OCI-LY1 (cell line): ENCODE measurements around the gene DRICH1.

Experiments used
- H2AFZ ChIP-seq: fragments of 200-600 bp; sonication (generic), shearing (Covaris generic); 2 replicates; pipeline ENCODE4 v1.6.0; 2014; ENCODE audit warnings: antibody characterized with exemption, mild to moderate bottlenecking, low read length
- H3F3A ChIP-seq: fragments of 200-600 bp; sonication (generic), shearing (Covaris generic); 2 replicates; pipeline ENCODE4 v1.6.0; 2014; ENCODE audit warnings: mild to moderate bottlenecking, antibody characterized with exemption, low read length, moderate library complexity; ENCODE audit not compliant: insufficient read depth
- H3K27ac ChIP-seq: fragments of 200-600 bp; sonication (generic); 2 replicates; pipeline ENCODE4 v1.5.1; 2014; ENCODE audit warnings: low read length, mixed run types, mild to moderate bottlenecking, low read depth; ENCODE audit not compliant: poor library complexity, severe bottlenecking
- H3K27me3 ChIP-seq: fragments of 200-600 bp; sonication (generic); 2 replicates; pipeline ENCODE4 v1.6.0; 2014; ENCODE audit warnings: antibody characterized with exemption, mild to moderate bottlenecking, low read length, moderate library complexity; ENCODE audit not compliant: insufficient read depth
- H3K36me3 ChIP-seq: fragments of 200-600 bp; sonication (generic); 2 replicates; pipeline ENCODE4 v1.6.1; 2014; ENCODE audit warnings: mild to moderate bottlenecking, antibody characterized with exemption, low read length, moderate library complexity, mixed read lengths; ENCODE audit not compliant: insufficient read depth
- H3K4me1 ChIP-seq: fragments of 200-600 bp; sonication (generic); 2 replicates; pipeline ENCODE4 v1.5.1; 2014; ENCODE audit warnings: mild to moderate bottlenecking, low read length, moderate library complexity; ENCODE audit not compliant: insufficient read depth, severe bottlenecking
- H3K4me2 ChIP-seq: fragments of 200-600 bp; sonication (generic), shearing (Covaris generic); 2 replicates; pipeline ENCODE4 v1.6.1; 2014; ENCODE audit warnings: low read length
- H3K4me3 ChIP-seq: fragments of 200-600 bp; sonication (generic); 2 replicates; pipeline ENCODE4 v1.5.1; 2014; ENCODE audit warnings: low read length, low read depth, mild to moderate bottlenecking, mixed read lengths; ENCODE audit not compliant: poor library complexity, severe bottlenecking
- H3K79me2 ChIP-seq: fragments of 200-600 bp; shearing (Covaris generic); 2 replicates; pipeline ENCODE4 v1.6.1; 2016; ENCODE audit warnings: mixed run types, low read length, mixed read lengths; ENCODE audit not compliant: insufficient read depth
- H3K9ac ChIP-seq: fragments of 200-600 bp; sonication (generic), shearing (Covaris generic); 2 replicates; pipeline ENCODE4 v1.6.1; 2014; ENCODE audit warnings: mild to moderate bottlenecking, low read length, mixed read lengths
- H3K9me2 ChIP-seq: fragments of 200-600 bp; sonication (generic), shearing (Covaris generic); 2 replicates; pipeline ENCODE4 v1.6.1; 2014; ENCODE audit warnings: low read depth, mild to moderate bottlenecking, low read length, mixed read lengths
- H3K9me3 ChIP-seq: fragments of 200-600 bp; shearing (Covaris generic); 2 replicates; pipeline ENCODE4 v1.6.1; 2014; ENCODE audit warnings: low read length, mixed read lengths
- H4K20me1 ChIP-seq: fragments of 200-600 bp; sonication (generic), shearing (Covaris generic); 2 replicates; pipeline ENCODE4 v1.6.0; 2016; ENCODE audit warnings: mild to moderate bottlenecking, low read length; ENCODE audit not compliant: insufficient read depth
- EZH2 ChIP-seq: fragments of 200-600 bp; sonication (generic), shearing (Covaris generic); IDR thresholded peaks from 2 replicates; pipeline ENCODE4 v1.8.0; 2017; ENCODE audit warnings: borderline replicate concordance, mixed run types, mild to moderate bottlenecking, antibody characterized with exemption, low read length, moderate library complexity, mixed read lengths
- TF ChIP-seq, protein P1 (sequence below): fragments of 200-600 bp; sonication (generic), shearing (Covaris generic); IDR thresholded peaks from 2 replicates; pipeline ENCODE4 v1.5.1; 2017; ENCODE audit warnings: mild to moderate bottlenecking, antibody characterized with exemption, low read length, moderate library complexity, mixed read lengths

DRICH1 gene, protein sequence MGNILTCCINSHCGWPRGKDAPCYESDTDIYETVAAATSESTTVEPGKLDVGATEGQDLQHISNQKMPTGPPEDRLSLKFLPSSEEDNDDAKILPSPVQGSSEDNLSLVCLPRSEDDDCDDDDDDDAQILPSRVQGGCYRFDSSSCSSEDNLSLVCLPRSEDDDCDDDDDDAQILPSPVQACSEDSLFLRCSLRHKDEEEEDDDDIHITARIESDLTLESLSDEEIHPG

DNA sequence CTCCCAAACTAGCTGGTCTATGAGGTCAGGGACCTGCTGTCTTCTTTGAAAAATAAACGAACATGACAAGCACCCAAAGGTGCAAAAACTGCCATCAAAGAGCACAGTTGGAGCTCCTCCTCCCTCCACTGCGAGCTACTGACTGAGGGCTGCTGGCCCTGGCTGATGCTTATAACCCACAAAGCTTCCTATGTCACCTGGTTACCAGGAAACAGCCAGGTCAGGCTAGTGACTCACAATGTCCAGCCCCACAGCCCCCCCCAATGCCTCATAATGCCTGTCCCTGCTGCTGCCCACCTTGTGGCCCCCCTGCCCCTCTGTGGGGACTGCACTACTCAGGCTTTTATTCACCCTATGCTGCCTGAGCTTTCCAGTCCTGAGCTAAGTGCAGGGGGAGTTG is at the start of gene DRICH1:
Gene DRICH1, minus strand, starts transcription at position 144 of the 400 bp plus-strand sequence. CDS start 298 bp downstream, outside the sequence.
- Histone ChIP-seq H3K4me1 (no peaks in the 10 kb centered on the region), H3K4me3 (no peak within 1 kb of the TSS), H3K27me3 (no peaks in the 10 kb centered on the region), H3F3A (no peaks in the 10 kb centered on the region), H3K79me2 (no peaks in the 10 kb centered on the region), H3K9me2 (no peaks in the 10 kb centered on the region), H3K9ac (no peak within 1 kb of the TSS), H3K9me3 (no peaks in the 10 kb centered on the region), H3K36me3 (no peaks in the 10 kb centered on the region), H4K20me1 (no peaks in the 10 kb centered on the region), H3K4me2 (no peak within 1 kb of the TSS), H3K27ac (no peak within 1 kb of the TSS), H2AFZ (no peak within 1 kb of the TSS)
- TF ChIP-seq, protein P1, sequence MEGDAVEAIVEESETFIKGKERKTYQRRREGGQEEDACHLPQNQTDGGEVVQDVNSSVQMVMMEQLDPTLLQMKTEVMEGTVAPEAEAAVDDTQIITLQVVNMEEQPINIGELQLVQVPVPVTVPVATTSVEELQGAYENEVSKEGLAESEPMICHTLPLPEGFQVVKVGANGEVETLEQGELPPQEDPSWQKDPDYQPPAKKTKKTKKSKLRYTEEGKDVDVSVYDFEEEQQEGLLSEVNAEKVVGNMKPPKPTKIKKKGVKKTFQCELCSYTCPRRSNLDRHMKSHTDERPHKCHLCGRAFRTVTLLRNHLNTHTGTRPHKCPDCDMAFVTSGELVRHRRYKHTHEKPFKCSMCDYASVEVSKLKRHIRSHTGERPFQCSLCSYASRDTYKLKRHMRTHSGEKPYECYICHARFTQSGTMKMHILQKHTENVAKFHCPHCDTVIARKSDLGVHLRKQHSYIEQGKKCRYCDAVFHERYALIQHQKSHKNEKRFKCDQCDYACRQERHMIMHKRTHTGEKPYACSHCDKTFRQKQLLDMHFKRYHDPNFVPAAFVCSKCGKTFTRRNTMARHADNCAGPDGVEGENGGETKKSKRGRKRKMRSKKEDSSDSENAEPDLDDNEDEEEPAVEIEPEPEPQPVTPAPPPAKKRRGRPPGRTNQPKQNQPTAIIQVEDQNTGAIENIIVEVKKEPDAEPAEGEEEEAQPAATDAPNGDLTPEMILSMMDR = no peak
- no peak for TF ChIP-seq EZH2

DNA sequence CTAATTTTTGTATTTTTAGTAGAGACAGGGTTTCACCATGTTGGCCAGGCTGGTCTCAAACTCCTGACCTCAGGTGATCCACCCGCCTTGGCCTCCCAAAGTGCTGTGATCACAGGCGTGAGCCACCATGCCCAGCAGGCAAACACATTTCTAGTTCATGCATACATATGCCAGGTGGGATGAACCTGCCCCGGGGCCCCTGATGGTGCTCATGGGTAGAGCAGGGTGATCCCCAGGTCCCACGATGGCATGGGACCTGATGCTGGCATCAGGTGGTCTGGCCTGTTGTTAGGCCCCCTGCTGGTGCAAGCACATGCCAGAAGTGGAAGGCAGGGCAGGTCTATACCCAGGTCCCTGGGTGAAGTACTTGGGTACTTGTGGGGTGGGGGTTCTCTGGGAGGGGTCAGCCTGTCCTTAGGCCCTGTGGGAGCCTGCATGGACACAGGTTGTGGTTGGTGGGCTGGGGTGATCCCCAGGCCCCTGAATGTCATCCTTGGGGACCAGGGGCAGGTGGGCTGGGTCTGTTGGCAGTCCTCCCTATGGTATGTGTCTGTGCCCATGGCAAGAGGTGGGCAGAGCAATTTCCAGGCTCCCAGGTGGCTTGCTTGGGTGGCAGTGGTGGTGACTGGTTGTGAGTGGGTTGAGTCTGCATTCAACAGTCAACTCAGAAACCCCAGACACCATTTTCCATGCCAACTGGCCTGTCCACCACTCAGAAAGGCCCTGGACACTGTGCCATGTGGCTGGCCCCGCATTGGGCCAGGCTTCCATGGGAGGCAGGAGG is 49.1 kb upstream of the DRICH1 start:
- H3K27me3 ChIP-seq = no peaks in the 10 kb centered on the region
- no peak overlapping the region for H3K4me3 ChIP-seq
- no peaks in the 10 kb centered on the region for H3K4me1 ChIP-seq
- TF ChIP-seq EZH2 = no peak
- TF ChIP-seq, protein P1 = no peak
- H3K9me2 ChIP-seq = no peaks in the 10 kb centered on the region
- H3K27ac ChIP-seq = no peak overlapping the region
- H4K20me1 ChIP-seq = no peaks in the 10 kb centered on the region
- no peak overlapping the region for H3K4me2 ChIP-seq
- no peak overlapping the region for H3K9ac ChIP-seq
- no peaks in the 10 kb centered on the region for H3K79me2 ChIP-seq
- no peaks in the 10 kb centered on the region for H3K9me3 ChIP-seq
- H3F3A ChIP-seq = no peaks in the 10 kb centered on the region
- H3K36me3 ChIP-seq = peaks cover 15% of the 10 kb centered on the region; the same call in 1 of the 2 replicates
- H2AFZ ChIP-seq = no peak overlapping the region

DNA sequence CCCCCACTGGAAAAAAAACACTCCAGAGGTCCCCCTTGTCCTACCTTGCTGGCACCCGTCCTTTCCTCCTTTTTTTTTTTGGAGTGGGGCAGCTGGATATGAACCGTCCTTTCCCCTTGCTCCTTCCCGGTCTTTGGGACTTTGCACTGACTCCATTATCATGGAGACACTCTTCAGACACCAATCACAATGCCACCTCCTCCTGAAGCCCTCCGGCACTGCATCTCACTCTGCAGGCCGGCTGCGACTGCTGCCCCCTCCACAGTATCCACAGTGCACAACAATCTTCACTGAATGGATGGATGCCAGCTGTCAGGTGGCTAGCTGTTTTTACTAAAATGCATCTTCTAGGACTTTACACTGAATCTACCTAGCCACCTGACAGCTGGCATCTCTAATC is 46.0 kb upstream of the DRICH1 start:
- TF ChIP-seq EZH2 = no peak
- TF ChIP-seq, protein P1 = no peak
- no peak overlapping the region for H3K4me3 ChIP-seq
- no peaks in the 10 kb centered on the region for H3K4me1 ChIP-seq
- no peaks in the 10 kb centered on the region for H3K9me3 ChIP-seq
- no peak overlapping the region for H2AFZ ChIP-seq
- H3K9ac ChIP-seq = no peak overlapping the region
- H3K27ac ChIP-seq = no peak overlapping the region
- no peaks in the 10 kb centered on the region for H3K9me2 ChIP-seq
- H3K36me3 ChIP-seq = peaks cover 9% of the 10 kb centered on the region; the same call in 1 of the 2 replicates
- no peak overlapping the region for H3K4me2 ChIP-seq
- no peaks in the 10 kb centered on the region for H4K20me1 ChIP-seq
- H3K79me2 ChIP-seq = no peaks in the 10 kb centered on the region
- H3F3A ChIP-seq = no peaks in the 10 kb centered on the region
- H3K27me3 ChIP-seq = no peaks in the 10 kb centered on the region
